HG03196 (cell line): ENCODE results near the gene GUCY1A2.

Experiments
- ATAC-seq: cut with Tn5 transposase; IDR thresholded peaks from one replicate; pipeline ENCODE4 v1.9.1; 2021; ENCODE audit not compliant: unreplicated experiment

The GUCY1A2 gene

GRCh38 chr11:106761240-106761639, 257.0 kb downstream of the GUCY1A2 start:
- ATAC-seq, result no peak

GRCh38 chr11:106748059-106748458, 270.2 kb downstream of the GUCY1A2 start:
- no peak for ATAC-seq

GRCh38 chr11:106745941-106746340, 272.3 kb downstream of the GUCY1A2 start:
- ATAC-seq, result no peak

GRCh38 chr11:106733635-106734034, 284.6 kb downstream of the GUCY1A2 start:
- ATAC-seq, result no peak

GRCh38 chr11:106728859-106729258, 289.4 kb downstream of the GUCY1A2 start:
- ATAC-seq, result no peak

- ATAC-seq, result no peak
Measured at GRCh38 chr11:106728379-106728778, 289.9 kb downstream of the GUCY1A2 start.

- ATAC-seq, result no peak
Measured at GRCh38 chr11:106727256-106727655, 291.0 kb downstream of the GUCY1A2 start.

GRCh38 chr11:106724293-106724892, 293.9 kb downstream of the GUCY1A2 start:
- no peak for ATAC-seq

- ATAC-seq, result no peak
Measured at GRCh38 chr11:106723071-106723470, 295.2 kb downstream of the GUCY1A2 start.

GRCh38 chr11:106717222-106717621, 301.1 kb downstream of the GUCY1A2 start:
- ATAC-seq, result no peak

- no peak for ATAC-seq
Measured at GRCh38 chr11:106714199-106714598, 304.1 kb downstream of the GUCY1A2 start.

GRCh38 chr11:106708348-106708747, 309.9 kb downstream of the GUCY1A2 start:
- ATAC-seq, result no peak

- ATAC-seq, result no peak
Measured at GRCh38 chr11:106706355-106706754, 311.9 kb downstream of the GUCY1A2 start.

GRCh38 chr11:106702805-106703204, 315.5 kb downstream of the GUCY1A2 start:
- ATAC-seq, result no peak

GRCh38 chr11:106697058-106697457, 321.2 kb downstream of the GUCY1A2 start:
- no peak for ATAC-seq

GRCh38 chr11:106695506-106695905, 322.8 kb downstream of the GUCY1A2 start:
- ATAC-seq, result no peak

- ATAC-seq, result no peak
Measured at GRCh38 chr11:106694501-106694900, 323.8 kb downstream of the GUCY1A2 start.

GRCh38 chr11:106691807-106692365, 326.4 kb downstream of the GUCY1A2 start:
- no peak for ATAC-seq

- ATAC-seq, result no peak
Measured at GRCh38 chr11:106690923-106691322, 327.4 kb downstream of the GUCY1A2 start.

GRCh38 chr11:106684944-106685343, 333.3 kb downstream of the GUCY1A2 start:
- no peak for ATAC-seq

GRCh38 chr11:106683435-106683834, 334.8 kb downstream of the GUCY1A2 start:
- no peak for ATAC-seq

- no peak for ATAC-seq
Measured at GRCh38 chr11:106681435-106681834, 336.8 kb downstream of the GUCY1A2 start.

GRCh38 chr11:106679581-106679980, 338.7 kb downstream of the GUCY1A2 start:
- ATAC-seq, result no peak
